Breast epithelium (tissue), 4 donors: Measurements from ENCODE around the gene TP63. TPM values are rescaled to one million over a fixed set of nuclear protein-coding genes. Genes with fewer than 3 reads are reported as not detected.

Experiments
- DNase-seq, 2 donors: peaks; one replicate each; pipeline ENCODE4 v3.0.0-alpha.2; 2019; ENCODE audit warnings: low spot score in 2 of 2
- H3K27ac ChIP-seq, 2 donors: fragments of 200-600 bp; sonication (generic) in 1 of 2; one replicate each; pipeline ENCODE4 v1.5.1; 2016 to 2019; ENCODE audit warnings: mild to moderate bottlenecking in 1 of 2
- H3K27me3 ChIP-seq, 2 donors: fragments of 200-600 bp; sonication (generic) in 1 of 2; one replicate each; pipeline versions ENCODE4 v1.5.1 to v1.6.0; 2017 to 2019; ENCODE audit warnings: control low read depth in 1 of 2, mild to moderate bottlenecking in 1 of 2
- H3K36me3 ChIP-seq: fragments of 200-600 bp; one replicate; pipeline ENCODE4 v1.5.1; 2019
- H3K4me1 ChIP-seq, 2 donors: fragments of 200-600 bp; sonication (generic); one replicate each; pipeline ENCODE4 v1.5.1; 2016 to 2019; ENCODE audit warnings: control low read depth in 1 of 2
- H3K4me3 ChIP-seq, 3 donors: fragments of 200-600 bp; sonication (generic); 1 replicate in 2 of 3; 2 replicates in 1 of 3; pipeline ENCODE4 v1.5.1; 2016 to 2019; ENCODE audit warnings: mild to moderate bottlenecking in 3 of 3, moderate library complexity in 2 of 3
- H3K9me3 ChIP-seq, 2 donors: fragments of 200-600 bp; sonication (generic) in 1 of 2; one replicate each; pipeline ENCODE4 v1.5.1; 2016 to 2019; ENCODE audit warnings: control low read depth in 1 of 2
- CTCF ChIP-seq, 3 donors: fragments of 450-650 bp; IDR thresholded peaks; one replicate each; pipeline ENCODE4 v1.5.1; 2016 to 2017; ENCODE audit warnings: antibody characterized with exemption in 3 of 3, mild to moderate bottlenecking in 3 of 3, moderate library complexity in 3 of 3
- POLR2A ChIP-seq: fragments of 450-650 bp; IDR thresholded peaks from one replicate; pipeline ENCODE4 v1.6.1; 2016; ENCODE audit warnings: antibody characterized with exemption, mild to moderate bottlenecking, moderate library complexity
- POLR2AphosphoS5 ChIP-seq, 3 donors: sonication (generic); formaldehyde crosslinking; IDR thresholded peaks; one replicate each; pipeline ENCODE4 v1.6.1; 2017; ENCODE audit warnings: antibody characterized with exemption in 3 of 3
- intact Hi-C: fragments of 100-400 bp; cut with DNase I; formaldehyde crosslinking; loops from one replicate; pipeline ENCODE4 v1.15.1; 2023; ENCODE audit warnings: low total_unique reads
- total RNA-seq, 3 donors: library from RNA; depleted of rRNA; stranded (reverse); fragments of >200 nt; gene quantifications; one replicate each; pipeline ENCODE4 v1.1.0, GENCODE V29; 2016

Gene TP63
- total RNA-seq, 3 donors from 2014 or later, result 0.96 to 47.7 (median 20.0) TPM

GRCh38 chr3:189902230-189903186 lies 271.3 kb downstream of the TP63 start:
- Histone ChIP-seq H3K27me3 (no peaks in the 10 kb centered on the region), H3K9me3 (no peaks in the 10 kb centered on the region), H3K4me3 (no peak overlapping the region), H3K4me1 (no peaks in the 10 kb centered on the region), H3K27ac (no peak overlapping the region), H3K36me3 (no peaks in the 10 kb centered on the region)
- DNase-seq, result no peak
- intact Hi-C loops, result no loop called here
- no peak for TF ChIP-seq POLR2A
- no peak for TF ChIP-seq CTCF (IDR thresholded peaks at IDR 0.05)
- TF ChIP-seq POLR2AphosphoS5 (IDR thresholded peaks at IDR 0.05), result no peak

GRCh38 chr3:189903562-189904250 lies 272.5 kb downstream of the TP63 start:
- no peaks in the 10 kb centered on the region for H3K36me3 ChIP-seq
- DNase-seq, result no peak
- no peaks in the 10 kb centered on the region for H3K4me1 ChIP-seq
- H3K27ac ChIP-seq, result no peak overlapping the region
- TF ChIP-seq POLR2AphosphoS5 (IDR thresholded peaks at IDR 0.05) (no peak), POLR2A (no peak), CTCF (IDR thresholded peaks at IDR 0.05) (no peak)
- no peaks in the 10 kb centered on the region for H3K27me3 ChIP-seq
- H3K9me3 ChIP-seq, result no peaks in the 10 kb centered on the region
- intact Hi-C loops, result no loop called here
- H3K4me3 ChIP-seq, result no peak overlapping the region

GRCh38 chr3:189907803-189908202 lies 276.6 kb downstream of the TP63 start:
- H3K4me1 ChIP-seq, result no peaks in the 10 kb centered on the region
- no peak overlapping the region for H3K27ac ChIP-seq
- no peaks in the 10 kb centered on the region for H3K27me3 ChIP-seq
- TF ChIP-seq POLR2AphosphoS5 (IDR thresholded peaks at IDR 0.05), result no peak
- TF ChIP-seq POLR2A, result no peak
- no peak for TF ChIP-seq CTCF (IDR thresholded peaks at IDR 0.05)
- H3K9me3 ChIP-seq, result no peaks in the 10 kb centered on the region
- DNase-seq, result no peak
- intact Hi-C loops, result no loop called here
- H3K4me3 ChIP-seq, result no peak overlapping the region
- H3K36me3 ChIP-seq, result no peaks in the 10 kb centered on the region

GRCh38 chr3:189908646-189909045 lies 277.5 kb downstream of the TP63 start:
- TF ChIP-seq POLR2A (no peak), CTCF (IDR thresholded peaks at IDR 0.05) (no peak), POLR2AphosphoS5 (IDR thresholded peaks at IDR 0.05) (no peak)
- no peak overlapping the region for H3K4me3 ChIP-seq
- no peaks in the 10 kb centered on the region for H3K36me3 ChIP-seq
- no peaks in the 10 kb centered on the region for H3K4me1 ChIP-seq
- intact Hi-C loops, result no loop called here
- no peak overlapping the region for H3K27ac ChIP-seq
- no peaks in the 10 kb centered on the region for H3K9me3 ChIP-seq
- no peak for DNase-seq
- no peaks in the 10 kb centered on the region for H3K27me3 ChIP-seq

GRCh38 chr3:189909139-189909538 lies 277.9 kb downstream of the TP63 start:
- TF ChIP-seq POLR2AphosphoS5 (IDR thresholded peaks at IDR 0.05) (no peak), POLR2A (no peak), CTCF (IDR thresholded peaks at IDR 0.05) (no peak)
- intact Hi-C loops, result no loop called here
- no peak overlapping the region for H3K27ac ChIP-seq
- no peak for DNase-seq
- no peaks in the 10 kb centered on the region for H3K27me3 ChIP-seq
- no peaks in the 10 kb centered on the region for H3K36me3 ChIP-seq
- H3K9me3 ChIP-seq, result no peaks in the 10 kb centered on the region
- no peak overlapping the region for H3K4me3 ChIP-seq
- H3K4me1 ChIP-seq, result no peaks in the 10 kb centered on the region
